ENCODE measurements around the gene HEXD.

DNA sequence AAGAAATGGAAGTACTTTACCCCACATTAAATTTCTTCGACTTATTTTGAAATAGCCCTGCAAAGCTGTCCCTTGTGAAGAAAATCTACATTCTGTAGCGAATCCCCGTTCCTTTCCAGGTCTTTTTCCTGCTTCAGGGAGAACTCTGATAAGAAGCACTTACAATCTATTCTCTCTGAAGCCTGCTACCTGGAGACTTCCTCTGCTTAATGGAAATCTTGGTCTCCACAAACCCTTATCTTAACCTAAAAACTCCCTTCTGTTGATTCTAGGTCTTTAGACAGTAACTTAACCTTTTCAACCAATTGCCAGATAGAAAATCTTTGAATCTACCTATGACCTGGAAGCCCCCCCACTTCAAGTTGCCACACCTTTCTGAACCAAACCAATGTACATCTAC lies 34.0 kb downstream of the HEXD start:
- no peak for TF ChIP-seq EZH2 (IDR thresholded peaks at IDR 0.05; ENCODE audit: low read depth)
- no peak for TF ChIP-seq CTCF (conservative IDR thresholded peaks at IDR 0.05)
